HG03469 (cell line): Measurements from ENCODE around the gene VIP.

Experiments
- ATAC-seq: cut with Tn5 transposase; IDR thresholded peaks from one replicate; pipeline ENCODE4 v1.9.1; 2021; ENCODE audit warnings: mild to moderate bottlenecking, moderate library complexity, moderate number of reproducible peaks; ENCODE audit not compliant: unreplicated experiment

Gene VIP

DNA sequence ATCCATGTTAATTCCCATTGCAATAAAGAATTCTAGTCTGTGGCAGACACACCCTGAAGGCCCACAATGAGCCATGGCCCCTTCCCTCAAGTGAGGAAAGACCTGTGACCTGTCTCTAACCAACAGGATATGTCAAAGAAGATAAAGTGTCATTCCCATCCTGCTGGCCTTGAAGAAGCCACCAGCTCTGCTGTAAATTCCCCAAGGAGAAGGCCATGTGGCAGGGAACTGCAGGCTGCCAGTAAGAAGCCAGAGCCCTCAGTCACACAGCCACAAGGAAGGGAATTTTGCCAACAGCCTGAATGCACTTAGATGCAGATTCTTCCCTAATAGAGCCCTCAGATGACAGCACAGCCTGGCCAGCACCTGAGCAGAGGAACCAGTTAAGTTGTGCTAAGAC, 24.8 kb downstream of the VIP start:
- ATAC-seq = no peak

GRCh38 chr6:152776833-152777232, 26.2 kb downstream of the VIP start:
- ATAC-seq = no peak

- ATAC-seq = no peak
These were observed 32.8 kb downstream of the VIP start for GRCh38 chr6:152783217-152783878.

GRCh38 chr6:152794696-152795095, 44.1 kb downstream of the VIP start:
- ATAC-seq = no peak

DNA sequence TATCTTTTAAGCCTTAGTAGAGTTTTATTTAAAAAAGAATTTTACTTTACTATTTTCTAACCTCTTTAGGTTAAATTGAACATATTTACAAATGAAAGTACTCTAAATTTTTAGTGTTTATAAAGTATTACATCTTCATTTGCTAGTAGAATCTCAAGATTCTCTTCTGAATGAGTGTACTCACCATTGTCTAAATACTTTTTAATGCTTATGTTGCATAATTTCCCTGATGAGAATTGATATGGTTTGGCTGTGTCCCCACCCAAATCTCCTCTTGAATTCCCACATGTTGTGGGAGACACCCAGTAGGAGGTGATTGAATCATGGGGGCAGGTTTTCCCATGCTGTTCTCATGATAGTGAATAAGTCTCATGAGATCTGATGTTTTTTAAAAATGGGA, 53.6 kb downstream of the VIP start:
- ATAC-seq = no peak
